ENCODE data around the gene BID.

BID gene

GRCh38 chr22:17742527-17742902 is 31.8 kb downstream of the BID start:
- peak; percentile 25 for DNase-seq (ENCODE audit: low read depth)
- TF ChIP-seq CTCF (IDR thresholded peaks at IDR 0.05; ENCODE audit: control insufficient read depth, extremely low read depth, insufficient read depth) = peak; percentile 85
- no peak overlapping the region for H3K4me3 ChIP-seq (ENCODE audit: low read depth, low read length)

- DNase-seq (ENCODE audit: low read depth) = no peak
- no peak overlapping the region for H3K4me3 ChIP-seq (ENCODE audit: low read depth, low read length)
- TF ChIP-seq CTCF (IDR thresholded peaks at IDR 0.05; ENCODE audit: control insufficient read depth, extremely low read depth, insufficient read depth) = no peak
Observed at GRCh38 chr22:17741866-17742526, 32.3 kb downstream of the BID start.

GRCh38 chr22:17739196-17739975 is 34.9 kb downstream of the BID start:
- no peak for TF ChIP-seq CTCF (IDR thresholded peaks at IDR 0.05; ENCODE audit: control insufficient read depth, extremely low read depth, insufficient read depth)
- no peak for DNase-seq (ENCODE audit: low read depth)
- H3K4me3 ChIP-seq (ENCODE audit: low read depth, low read length) = no peak overlapping the region

GRCh38 chr22:17738386-17739128 is 35.7 kb downstream of the BID start:
- DNase-seq (ENCODE audit: low read depth) = no peak
- no peak for TF ChIP-seq CTCF (IDR thresholded peaks at IDR 0.05; ENCODE audit: control insufficient read depth, extremely low read depth, insufficient read depth)
- no peak overlapping the region for H3K4me3 ChIP-seq (ENCODE audit: low read depth, low read length)

GRCh38 chr22:17734187-17734586 is 40.1 kb downstream of the BID start:
- no peak for DNase-seq (ENCODE audit: low read depth)
- H3K4me3 ChIP-seq (ENCODE audit: low read depth, low read length) = no peak overlapping the region
- TF ChIP-seq CTCF (IDR thresholded peaks at IDR 0.05; ENCODE audit: control insufficient read depth, extremely low read depth, insufficient read depth) = no peak

GRCh38 chr22:17733466-17733865 is 40.8 kb downstream of the BID start:
- no peak overlapping the region for H3K4me3 ChIP-seq (ENCODE audit: low read depth, low read length)
- TF ChIP-seq CTCF (IDR thresholded peaks at IDR 0.05; ENCODE audit: control insufficient read depth, extremely low read depth, insufficient read depth) = no peak
- no peak for DNase-seq (ENCODE audit: low read depth)
